Nephron progenitor cell (in vitro differentiated cells): ENCODE results near the gene GALP.
"Not testable (repeated sequence)": the region's sequence is repeated elsewhere in the genome, so short reads cannot be mapped to it uniquely, and the experiment has no call there.

Experiments
- DNase-seq: peaks from one replicate; pipeline ENCODE4 v3.0.0; 2021
- H3K27ac Mint-ChIP-seq: 2 replicates; pipeline ENCODE4 v1.8.0; 2021; ENCODE audit warnings: mild to moderate bottlenecking, moderate library complexity, mixed read lengths
- H3K27me3 Mint-ChIP-seq: 2 replicates; pipeline ENCODE4 v1.8.0; 2021; ENCODE audit warnings: mild to moderate bottlenecking, low read depth, mixed read lengths; ENCODE audit not compliant: poor library complexity
- H3K36me3 Mint-ChIP-seq: 2 replicates; pipeline ENCODE4 v1.8.0; 2021; ENCODE audit warnings: low read depth, mixed read lengths
- H3K4me1 Mint-ChIP-seq: 2 replicates; pipeline ENCODE4 v1.8.0; 2021; ENCODE audit warnings: mixed read lengths
- H3K4me3 Mint-ChIP-seq: 2 replicates; pipeline ENCODE4 v1.8.0; 2021; ENCODE audit warnings: mild to moderate bottlenecking, moderate library complexity, mixed read lengths
- H3K9me3 Mint-ChIP-seq: 2 replicates; pipeline ENCODE4 v1.8.0; 2021; ENCODE audit warnings: mild to moderate bottlenecking, moderate library complexity, mixed read lengths
- CTCF ChIP-seq: fragments of 200-600 bp; sonication (generic); IDR thresholded peaks from 2 replicates; pipeline ENCODE4 v1.5.0; 2021; ENCODE audit warnings: antibody characterized with exemption

Gene GALP

DNA sequence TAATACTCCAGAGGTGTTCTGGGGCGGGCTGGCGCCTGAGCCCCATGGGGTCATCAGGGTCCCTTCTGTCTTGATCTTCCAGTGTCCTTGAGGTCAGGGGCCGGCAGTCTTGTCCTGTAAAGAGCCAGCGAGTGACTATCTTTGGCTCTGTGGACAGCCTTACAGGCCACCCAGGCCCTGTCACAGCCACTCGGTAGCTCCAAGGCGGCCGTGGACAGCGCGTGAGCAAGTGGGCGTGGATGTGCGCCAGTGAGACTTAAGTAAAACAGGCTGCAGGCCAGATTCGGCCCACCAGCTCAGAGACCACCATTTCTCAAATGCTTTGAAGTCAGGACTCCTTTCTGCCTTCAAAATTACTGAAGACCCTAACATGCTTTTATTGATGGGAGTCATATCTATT, 31.0 kb upstream of the GALP start:
- no peak for TF ChIP-seq CTCF
- Mint-ChIP-seq H3K9me3 (no peaks in the 10 kb centered on the region), H3K36me3 (peaks cover 27% of the 10 kb centered on the region), H3K27me3 (no peaks in the 10 kb centered on the region), H3K27ac (no peak overlapping the region), H3K4me1 (peaks cover 43% of the 10 kb centered on the region), H3K4me3 (no peak overlapping the region)
- DNase-seq = no peak

- H3K36me3 Mint-ChIP-seq = peaks cover 35% of the 10 kb centered on the region
- H3K27ac Mint-ChIP-seq = no peak overlapping the region
- H3K27me3 Mint-ChIP-seq = no peaks in the 10 kb centered on the region
- peaks cover 5% of the 10 kb centered on the region for H3K9me3 Mint-ChIP-seq
- H3K4me1 Mint-ChIP-seq = peaks cover 34% of the 10 kb centered on the region
- no peak overlapping the region for H3K4me3 Mint-ChIP-seq
- TF ChIP-seq CTCF = no peak
- no peak for DNase-seq
Observed at GRCh38 chr19:56145698-56146097, 30.1 kb upstream of the GALP start.

GRCh38 chr19:56146904-56147303, 28.9 kb upstream of the GALP start:
- Mint-ChIP-seq H3K27ac (no peak overlapping the region), H3K36me3 (peaks cover 35% of the 10 kb centered on the region), H3K4me1 (peaks cover 31% of the 10 kb centered on the region), H3K9me3 (peaks cover 5% of the 10 kb centered on the region), H3K4me3 (no peak overlapping the region), H3K27me3 (no peaks in the 10 kb centered on the region)
- DNase-seq = no peak
- TF ChIP-seq CTCF = no peak

- Mint-ChIP-seq H3K36me3 (peaks cover 36% of the 10 kb centered on the region), H3K27me3 (no peaks in the 10 kb centered on the region), H3K4me3 (no peak overlapping the region), H3K4me1 (peaks cover 28% of the 10 kb centered on the region), H3K9me3 (peaks cover 5% of the 10 kb centered on the region), H3K27ac (no peak overlapping the region)
- no peak for TF ChIP-seq CTCF
- no peak for DNase-seq
Observed at GRCh38 chr19:56147307-56147706, 28.5 kb upstream of the GALP start.

GRCh38 chr19:56148096-56148495, 27.7 kb upstream of the GALP start:
- Mint-ChIP-seq H3K4me3 (no peak overlapping the region), H3K9me3 (peaks cover 8% of the 10 kb centered on the region), H3K27ac (no peak overlapping the region), H3K36me3 (peaks cover 44% of the 10 kb centered on the region), H3K4me1 (peaks cover 28% of the 10 kb centered on the region), H3K27me3 (no peaks in the 10 kb centered on the region)
- no peak for TF ChIP-seq CTCF
- no peak for DNase-seq

DNA sequence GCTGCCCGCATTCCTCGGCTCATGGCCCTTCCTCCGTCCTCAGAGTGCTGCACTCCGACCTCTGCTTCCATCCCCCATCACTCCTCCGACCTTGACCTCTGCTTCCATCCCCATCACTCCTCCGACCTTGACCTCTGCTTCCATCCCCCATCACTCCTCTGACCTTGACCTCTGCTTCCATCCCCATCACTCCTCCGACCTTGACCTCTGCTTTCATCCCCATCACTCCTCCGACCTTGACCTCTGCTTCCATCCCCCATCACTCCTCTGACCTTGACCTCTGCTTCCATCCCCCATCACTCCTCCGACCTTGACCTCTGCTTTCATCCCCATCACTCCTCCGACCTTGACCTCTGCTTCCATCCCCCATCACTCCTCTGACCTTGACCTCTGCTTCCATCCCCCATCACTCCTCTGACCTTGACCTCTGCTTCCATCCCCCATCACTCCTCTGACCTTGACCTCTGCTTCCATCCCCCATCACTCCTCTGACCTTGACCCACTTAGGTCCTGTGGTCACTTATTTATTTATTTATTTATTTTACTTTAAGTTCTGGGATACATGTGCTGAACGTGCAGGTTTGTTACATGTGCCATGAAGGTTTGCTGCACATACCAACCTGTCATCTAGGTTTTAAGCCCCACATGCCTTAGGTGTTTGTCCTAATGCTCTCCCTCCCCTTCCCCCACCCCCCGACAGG, 26.7 kb upstream of the GALP start:
- peaks cover 28% of the 10 kb centered on the region for H3K4me1 Mint-ChIP-seq
- peaks cover 54% of the 10 kb centered on the region for H3K36me3 Mint-ChIP-seq
- not testable (repeated sequence) for DNase-seq, H3K27me3 Mint-ChIP-seq, H3K27ac Mint-ChIP-seq, H3K9me3 Mint-ChIP-seq, H3K4me3 Mint-ChIP-seq
